VCaP (cell line): ENCODE measurements around the gene BPNT1.

Experiments
- H3K27ac ChIP-seq: fragments of 450-650 bp; 2 replicates; pipeline ENCODE4 v1.5.1; 2017
- CTCF ChIP-seq: fragments of 450-650 bp; conservative IDR thresholded peaks from 2 replicates; pipeline ENCODE4 v1.5.1; 2017; ENCODE audit warnings: mild to moderate bottlenecking, moderate library complexity

Gene BPNT1

GRCh38 chr1:220067269-220068204, 22.1 kb downstream of the BPNT1 start:
- TF ChIP-seq CTCF: no peak
- no peak overlapping the region for H3K27ac ChIP-seq

- H3K27ac ChIP-seq: no peak overlapping the region
- no peak for TF ChIP-seq CTCF
Observed at GRCh38 chr1:220062629-220063028, 27.0 kb downstream of the BPNT1 start.

- no peak overlapping the region for H3K27ac ChIP-seq
- TF ChIP-seq CTCF: no peak
Observed at GRCh38 chr1:220060876-220061275, 28.7 kb downstream of the BPNT1 start.

- H3K27ac ChIP-seq: no peak overlapping the region
- TF ChIP-seq CTCF: no peak
Observed at GRCh38 chr1:220056374-220056773, 33.2 kb downstream of the BPNT1 start.

GRCh38 chr1:220046052-220046930, 43.3 kb downstream of the BPNT1 start, which contains the start of gene EPRS1:
Gene EPRS1, minus strand, starts transcription at chr1:220046505. Its CDS starts 117 bp downstream, at chr1:220046388.
- peak within 1 kb of the TSS; percentile 95 for H3K27ac ChIP-seq
- peak; percentile 75 for TF ChIP-seq CTCF

GRCh38 chr1:220045356-220046051, 44.1 kb downstream of the BPNT1 start:
- no peak for TF ChIP-seq CTCF
- peak overlapping the region; percentile 95 for H3K27ac ChIP-seq
